GM19452 (cell line): Measurements from ENCODE around the gene MYO1B.
"Not testable (repeated sequence)": the region's sequence is repeated elsewhere in the genome, so short reads cannot be mapped to it uniquely, and the experiment has no call there.

Experiments
- ATAC-seq: cut with Tn5 transposase; IDR thresholded peaks from one replicate; pipeline ENCODE4 v1.9.1; 2021; ENCODE audit not compliant: unreplicated experiment

The MYO1B gene

GRCh38 chr2:191441496-191442214 is 196.5 kb downstream of the MYO1B start:
- no peak for ATAC-seq

- no peak for ATAC-seq
Observed at GRCh38 chr2:191443446-191443845, 198.2 kb downstream of the MYO1B start.

GRCh38 chr2:191446910-191447309 is 201.7 kb downstream of the MYO1B start:
- no peak for ATAC-seq

- no peak for ATAC-seq
Observed at GRCh38 chr2:191451116-191451515, 205.9 kb downstream of the MYO1B start.

GRCh38 chr2:191452065-191452464 is 206.9 kb downstream of the MYO1B start:
- no peak for ATAC-seq

- ATAC-seq = no peak
Observed at GRCh38 chr2:191453761-191454160, 208.6 kb downstream of the MYO1B start.

GRCh38 chr2:191456506-191456905 is 211.3 kb downstream of the MYO1B start:
- not testable (repeated sequence) for ATAC-seq

- no peak for ATAC-seq
Observed at GRCh38 chr2:191459158-191459557, 214.0 kb downstream of the MYO1B start.

GRCh38 chr2:191462370-191462769 is 217.2 kb downstream of the MYO1B start:
- no peak for ATAC-seq

- no peak for ATAC-seq
Observed at GRCh38 chr2:191463790-191464189, 218.6 kb downstream of the MYO1B start.

GRCh38 chr2:191465766-191466420 is 220.7 kb downstream of the MYO1B start:
- no peak for ATAC-seq

- no peak for ATAC-seq
Observed at GRCh38 chr2:191467113-191467512, 221.9 kb downstream of the MYO1B start.

GRCh38 chr2:191470306-191470705 is 225.1 kb downstream of the MYO1B start:
- ATAC-seq = no peak

- no peak for ATAC-seq
Observed at GRCh38 chr2:191474464-191474863, 229.3 kb downstream of the MYO1B start.
